ENCODE measurements around the gene SDHA.

DNA sequence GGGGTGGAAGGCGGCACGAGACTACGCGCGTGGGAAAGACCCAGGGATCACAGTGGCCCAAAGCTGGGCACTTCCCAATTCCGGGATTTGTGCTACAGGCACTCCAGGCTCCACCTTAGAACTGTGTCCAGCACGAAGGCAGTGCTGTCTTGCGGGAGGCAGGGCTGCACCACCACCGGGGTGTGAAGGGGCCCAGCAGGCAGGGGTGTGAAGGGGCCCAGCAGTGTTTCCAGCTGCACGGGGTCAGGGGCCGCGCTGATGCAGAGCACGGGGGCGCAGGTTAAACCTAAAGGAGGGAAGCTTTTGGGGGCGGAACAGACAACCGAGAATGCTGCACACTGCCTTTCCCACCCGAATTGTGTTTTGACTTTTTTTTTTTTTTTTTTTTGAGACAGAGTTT, 52.2 kb downstream of the SDHA start:
- TF ChIP-seq POLR2A (IDR thresholded peaks at IDR 0.05) (no peak), CTCF (IDR thresholded peaks at IDR 0.05) (no peak)
